GM23248 (cell line): ENCODE results near the gene SHMT2. TPM values are rescaled to one million over a fixed set of nuclear protein-coding genes. Genes with fewer than 3 reads are reported as not detected.

Experiments used
- DNase-seq: peaks from one replicate; pipeline ENCODE4 v3.0.0-alpha.2; 2015
- H2AFZ ChIP-seq: fragments of 200-600 bp; sonication (generic); 2 replicates; pipeline ENCODE4 v1.6.1; 2016; ENCODE audit warnings: antibody characterized with exemption
- H3F3A ChIP-seq: fragments of 200-600 bp; sonication (generic); 2 replicates; pipeline ENCODE4 v1.6.1; 2016; ENCODE audit warnings: mild to moderate bottlenecking, antibody characterized with exemption, mixed run types; ENCODE audit not compliant: insufficient read depth
- H3K27ac ChIP-seq: fragments of 200-600 bp; sonication (generic); 2 replicates; pipeline ENCODE4 v1.5.1; 2016; ENCODE audit warnings: mild to moderate bottlenecking
- H3K27me3 ChIP-seq: fragments of 200-600 bp; sonication (generic); replicated peaks from 2 replicates; pipeline ENCODE4 v1.6.1; 2016; ENCODE audit warnings: mild to moderate bottlenecking; ENCODE audit not compliant: insufficient read depth
- H3K36me3 ChIP-seq: fragments of 200-600 bp; sonication (generic); 2 replicates; pipeline ENCODE4 v1.6.1; 2016; ENCODE audit warnings: low read depth, mild to moderate bottlenecking
- H3K4me1 ChIP-seq: fragments of 200-600 bp; sonication (generic); 2 replicates; pipeline ENCODE4 v1.6.1; 2016; ENCODE audit warnings: mild to moderate bottlenecking; ENCODE audit not compliant: insufficient read depth
- H3K4me2 ChIP-seq: fragments of 200-600 bp; sonication (generic); one replicate; pipeline ENCODE4 v1.6.1; 2016; ENCODE audit warnings: mild to moderate bottlenecking; ENCODE audit not compliant: unreplicated experiment
- H3K4me3 ChIP-seq: fragments of 200-600 bp; sonication (generic); 2 replicates; pipeline ENCODE4 v1.5.1; 2016; ENCODE audit warnings: mild to moderate bottlenecking
- H3K79me2 ChIP-seq: fragments of 200-600 bp; sonication (generic); 2 replicates; pipeline ENCODE4 v1.6.1; 2016; ENCODE audit warnings: mild to moderate bottlenecking; ENCODE audit not compliant: insufficient read depth
- H3K9ac ChIP-seq: fragments of 200-600 bp; sonication (generic); 2 replicates; pipeline ENCODE4 v1.6.1; 2016; ENCODE audit warnings: mild to moderate bottlenecking
- H3K9me2 ChIP-seq: fragments of 200-600 bp; sonication (generic); 2 replicates; pipeline ENCODE4 v1.6.1; 2016; ENCODE audit warnings: mixed run types, mild to moderate bottlenecking, moderate library complexity; ENCODE audit not compliant: insufficient read depth
- H3K9me3 ChIP-seq: fragments of 200-600 bp; sonication (generic); one replicate; pipeline ENCODE4 v1.6.1; 2017; ENCODE audit warnings: low read depth
- H4K20me1 ChIP-seq: fragments of 200-600 bp; sonication (generic); 2 replicates; pipeline ENCODE4 v1.6.0; 2016; ENCODE audit not compliant: insufficient read depth
- EZH2 ChIP-seq: fragments of 200-600 bp; sonication (generic); IDR thresholded peaks from 2 replicates; pipeline ENCODE4 v1.6.1; 2018; ENCODE audit warnings: antibody characterized with exemption, mild to moderate bottlenecking; ENCODE audit not compliant: insufficient read depth, poor library complexity, severe bottlenecking
- EZH2phosphoT487 ChIP-seq: fragments of 200-600 bp; sonication (generic); IDR thresholded peaks from 2 replicates; pipeline ENCODE4 v1.6.1; 2018; ENCODE audit warnings: antibody characterized with exemption, moderate library complexity, mild to moderate bottlenecking, low read depth; ENCODE audit not compliant: insufficient read depth
- whole genome bisulfite sequencing, 2 experiments: methylation state at CpG; one replicate each; pipeline ENCODE4 v1.1.6; 2015 to 2017; ENCODE audit warnings: low lambda C conversion rate in 2 of 2, low coverage in 1 of 2; ENCODE audit errors: missing lambda C conversion rate in 2 of 2; 5-methylcytosine and 5-hydroxymethylcytosine counted together
- in situ Hi-C: fragments of 300-500 bp; cut with MboI; formaldehyde crosslinking; loops from 2 replicates; pipeline ENCODE4 v1.15.0; 2020
- polyA plus RNA-seq: library from polyadenylated mRNA; unstranded; fragments of >200 nt; fragmentation: Nextera tagmentation; extraction: Ambion mirVana; gene quantifications from 2 replicates; pipeline ENCODE4 v1.2.1, GENCODE V29; 2016
- total RNA-seq: library from RNA; depleted of rRNA; stranded (reverse); fragments of >200 nt; shearing (Covaris generic); gene quantifications from 2 replicates; pipeline ENCODE4 v1.2.3, GENCODE V29; 2014

SHMT2 gene
- total and polyA plus RNA-seq, 2 experiments from 2014 or later = 184 to 341 TPM

- H3F3A ChIP-seq = peaks cover 8% of the 10 kb centered on the region; the same call in 1 of the 2 replicates
- no peak for DNase-seq
- H3K9ac ChIP-seq = no peak overlapping the region
- H3K4me3 ChIP-seq = no peak overlapping the region
- no peaks in the 10 kb centered on the region for H3K79me2 ChIP-seq
- in situ Hi-C loops = no loop called here
- H3K27me3 ChIP-seq = no peaks in the 10 kb centered on the region
- no peak overlapping the region for H2AFZ ChIP-seq
- H3K9me3 ChIP-seq = no peaks in the 10 kb centered on the region
- no peak overlapping the region for H3K4me2 ChIP-seq
- no peaks in the 10 kb centered on the region for H4K20me1 ChIP-seq
- H3K4me1 ChIP-seq = no peaks in the 10 kb centered on the region
- H3K9me2 ChIP-seq = no peaks in the 10 kb centered on the region
- H3K36me3 ChIP-seq = peaks cover 4% of the 10 kb centered on the region; the same call in 1 of the 2 replicates
- H3K27ac ChIP-seq = no peak overlapping the region
- TF ChIP-seq EZH2phosphoT487 = no peak
- TF ChIP-seq EZH2 = no peak
- 76 to 80% methylated on average over 7 of the region's 7 CpGs for WGBS, 2 experiments
These were observed 19.6 kb downstream of the SHMT2 start for GRCh38 chr12:57248934-57249742.

GRCh38 chr12:57250541-57250940 lies 21.0 kb downstream of the SHMT2 start:
- Histone ChIP-seq H3K27ac (no peak overlapping the region), H4K20me1 (no peaks in the 10 kb centered on the region), H3K4me3 (no peak overlapping the region), H3F3A (no peaks in the 10 kb centered on the region; the same call in 1 of the 2 replicates), H3K79me2 (no peaks in the 10 kb centered on the region), H3K9ac (no peak overlapping the region), H3K9me2 (no peaks in the 10 kb centered on the region), H3K27me3 (no peaks in the 10 kb centered on the region), H3K36me3 (peaks cover 4% of the 10 kb centered on the region; the same call in 1 of the 2 replicates), H2AFZ (no peak overlapping the region), H3K4me2 (no peak overlapping the region), H3K9me3 (no peaks in the 10 kb centered on the region), H3K4me1 (no peaks in the 10 kb centered on the region)
- TF ChIP-seq EZH2phosphoT487 = no peak
- TF ChIP-seq EZH2 = no peak
- DNase-seq = no peak
- in situ Hi-C loops = no loop called here
- 85% methylated on average over 3 of the region's 3 CpGs for WGBS, 2 experiments

GRCh38 chr12:57250956-57251355 lies 21.4 kb downstream of the SHMT2 start, which contains the start of gene STAC3:
Gene STAC3, minus strand, starts transcription at chr12:57251187. Its CDS starts 1,551 bp downstream, at chr12:57249636.
- H3K4me1 ChIP-seq = no peaks in the 10 kb centered on the region
- DNase-seq = no peak
- no peaks in the 10 kb centered on the region for H3K9me2 ChIP-seq
- TF ChIP-seq EZH2phosphoT487 (no peak), EZH2 (no peak)
- WGBS, 2 experiments = 61 to 66% methylated on average over 7 of the region's 7 CpGs
- no peaks in the 10 kb centered on the region for H3K9me3 ChIP-seq
- H2AFZ ChIP-seq = no peak within 1 kb of the TSS
- H3K9ac ChIP-seq = no peak within 1 kb of the TSS
- H3K4me2 ChIP-seq = no peak within 1 kb of the TSS
- H4K20me1 ChIP-seq = no peaks in the 10 kb centered on the region
- no peaks in the 10 kb centered on the region for H3K27me3 ChIP-seq
- H3K27ac ChIP-seq = no peak within 1 kb of the TSS
- H3K79me2 ChIP-seq = no peaks in the 10 kb centered on the region
- H3K4me3 ChIP-seq = no peak within 1 kb of the TSS
- H3F3A ChIP-seq = no peaks in the 10 kb centered on the region; the same call in 1 of the 2 replicates
- in situ Hi-C loops = no loop called here
- peaks cover 4% of the 10 kb centered on the region; the same call in 1 of the 2 replicates for H3K36me3 ChIP-seq

- no peaks in the 10 kb centered on the region for H3K9me2 ChIP-seq
- in situ Hi-C loops = no loop called here
- 91% methylated on average over 14 of the region's 14 CpGs for WGBS, 2 experiments
These were observed 25.2 kb downstream of the SHMT2 start for GRCh38 chr12:57254506-57255280.

More at GRCh38 chr12:57254506-57255280, 25.2 kb downstream of the SHMT2 start:
- Histone ChIP-seq H3F3A (no peaks in the 10 kb centered on the region; the same call in 1 of the 2 replicates), H4K20me1 (no peaks in the 10 kb centered on the region), H2AFZ (no peak overlapping the region), H3K4me2 (no peak overlapping the region), H3K9me3 (no peaks in the 10 kb centered on the region), H3K9ac (no peak overlapping the region), H3K36me3 (peaks cover 32% of the 10 kb centered on the region), H3K4me3 (no peak overlapping the region), H3K4me1 (no peaks in the 10 kb centered on the region), H3K27ac (no peak overlapping the region), H3K27me3 (no peaks in the 10 kb centered on the region), H3K79me2 (no peaks in the 10 kb centered on the region)
- no peak for DNase-seq
- TF ChIP-seq EZH2 (no peak), EZH2phosphoT487 (no peak)
